Astrocyte (in vitro differentiated cells and primary cell): ENCODE data around the gene DENND6B. TPM values are rescaled to one million over a fixed set of nuclear protein-coding genes. Genes with fewer than 3 reads are reported as not detected.
"Not testable (repeated sequence)": the region's sequence is repeated elsewhere in the genome, so short reads cannot be mapped to it uniquely, and the experiment has no call there.

Experiments used
- DNase-seq: peaks from one replicate; pipeline ENCODE4 v3.0.0-alpha.2; 2010; ENCODE audit warnings: low read depth
- FAIRE-seq: peaks from 2 replicates; lab custom pipeline; 2011; peaks lifted over from hg19 to GRCh38; lab: Jason Lieb, UNC
- H2AFZ ChIP-seq: 2 replicates; pipeline ENCODE4 v1.6.0; 2012; ENCODE audit warnings: low read depth, low read length, inconsistent platforms
- H3K27ac ChIP-seq: 2 replicates; pipeline ENCODE4 v1.5.1; 2011; ENCODE audit warnings: low read depth, low read length, inconsistent platforms
- H3K27me3 ChIP-seq: 2 replicates; pipeline ENCODE4 v1.6.0; 2011; ENCODE audit warnings: low read length, inconsistent platforms; ENCODE audit not compliant: insufficient read depth
- H3K36me3 ChIP-seq: 2 replicates; pipeline ENCODE4 v1.5.1; 2011; ENCODE audit warnings: low read length, inconsistent platforms; ENCODE audit not compliant: insufficient read depth
- H3K4me1 ChIP-seq: 2 replicates; pipeline ENCODE4 v1.5.1; 2011; ENCODE audit warnings: low read length, inconsistent platforms; ENCODE audit not compliant: insufficient read depth
- H3K4me2 ChIP-seq: 2 replicates; pipeline ENCODE4 v1.6.0; 2012; ENCODE audit warnings: low read length, inconsistent platforms
- H3K4me3 ChIP-seq: 2 replicates; pipeline ENCODE4 v1.5.1; 2011; ENCODE audit warnings: low read depth, mild to moderate bottlenecking, low read length, inconsistent platforms; ENCODE audit not compliant: insufficient read depth
- H3K79me2 ChIP-seq: 2 replicates; pipeline ENCODE4 v1.6.0; 2012; ENCODE audit warnings: mild to moderate bottlenecking, low read length, inconsistent platforms; ENCODE audit not compliant: insufficient read depth
- H3K9ac ChIP-seq: 2 replicates; pipeline ENCODE4 v1.6.0; 2012; ENCODE audit warnings: mild to moderate bottlenecking, low read length, inconsistent platforms
- H3K9me3 ChIP-seq: 2 replicates; pipeline ENCODE4 v1.5.1; 2012; ENCODE audit warnings: low read depth, mild to moderate bottlenecking, low read length, inconsistent platforms; ENCODE audit not compliant: insufficient read depth
- H4K20me1 ChIP-seq: 2 replicates; pipeline ENCODE4 v1.6.0; 2012; ENCODE audit warnings: low read length, inconsistent platforms; ENCODE audit not compliant: insufficient read depth
- H3K27ac Mint-ChIP-seq: one replicate; pipeline ENCODE4 v1.8.0; 2021; ENCODE audit warnings: mild to moderate bottlenecking, mixed read lengths; ENCODE audit not compliant: unreplicated experiment
- H3K27me3 Mint-ChIP-seq: one replicate; pipeline ENCODE4 v1.8.0; 2021; ENCODE audit warnings: low read depth, mixed read lengths; ENCODE audit not compliant: unreplicated experiment
- H3K36me3 Mint-ChIP-seq: one replicate; pipeline ENCODE4 v1.8.0; 2021; ENCODE audit warnings: low read depth, mixed read lengths; ENCODE audit not compliant: unreplicated experiment
- H3K4me1 Mint-ChIP-seq: one replicate; pipeline ENCODE4 v1.8.0; 2021; ENCODE audit warnings: low read depth, mixed read lengths; ENCODE audit not compliant: unreplicated experiment
- H3K4me3 Mint-ChIP-seq: one replicate; pipeline ENCODE4 v1.8.0; 2021; ENCODE audit warnings: mild to moderate bottlenecking, moderate library complexity, mixed read lengths; ENCODE audit not compliant: unreplicated experiment
- H3K9me3 Mint-ChIP-seq: one replicate; pipeline ENCODE4 v1.8.0; 2021; ENCODE audit warnings: mild to moderate bottlenecking, mixed read lengths; ENCODE audit not compliant: unreplicated experiment
- CTCF ChIP-seq: IDR thresholded peaks from 2 replicates; pipeline ENCODE4 v1.5.1; 2011; ENCODE audit warnings: low read depth, mild to moderate bottlenecking, inconsistent platforms, low read length, moderate library complexity; ENCODE audit not compliant: insufficient read depth
- EZH2 ChIP-seq: IDR thresholded peaks from 2 replicates; pipeline ENCODE4 v1.6.1; 2012; ENCODE audit warnings: mild to moderate bottlenecking, low read length, inconsistent platforms; ENCODE audit not compliant: insufficient read depth
- total RNA-seq: library from RNA; stranded (reverse); gene quantifications from 2 replicates; pipeline ENCODE4 v1.2.1, GENCODE V29; 2021

DENND6B gene
- total RNA-seq, 1 donor from 2014 or later, result 5.4 TPM

- Mint-ChIP-seq H3K36me3 (no peaks in the 10 kb centered on the region), H3K4me3 (no peak overlapping the region), H3K27ac (no peak overlapping the region), H3K4me1 (no peaks in the 10 kb centered on the region), H3K9me3 (no peaks in the 10 kb centered on the region), H3K27me3 (no peaks in the 10 kb centered on the region)
- Histone ChIP-seq H3K4me2 (no peak overlapping the region), H2AFZ (no peak overlapping the region), H3K9ac (no peak overlapping the region), H3K79me2 (peaks cover 2% of the 10 kb centered on the region), H3K4me3 (no peak overlapping the region), H3K27me3 (no peaks in the 10 kb centered on the region), H3K4me1 (peaks cover 6% of the 10 kb centered on the region), H4K20me1 (peaks cover 24% of the 10 kb centered on the region), H3K36me3 (no peaks in the 10 kb centered on the region), H3K9me3 (peaks cover 11% of the 10 kb centered on the region), H3K27ac (no peak overlapping the region)
- DNase-seq (no peak), FAIRE-seq (no peak)
- TF ChIP-seq EZH2, result no peak
- TF ChIP-seq CTCF, result no peak
Measured at GRCh38 chr22:50338042-50338573, 11.3 kb upstream of the DENND6B start.

- no peak for DNase-seq
- no peak for FAIRE-seq
- Mint-ChIP-seq H3K36me3 (no peaks in the 10 kb centered on the region), H3K4me1 (no peaks in the 10 kb centered on the region), H3K9me3 (no peaks in the 10 kb centered on the region), H3K27ac (no peak overlapping the region), H3K4me3 (no peak overlapping the region), H3K27me3 (no peaks in the 10 kb centered on the region)
- Histone ChIP-seq H3K36me3 (no peaks in the 10 kb centered on the region), H3K4me2 (no peak overlapping the region), H2AFZ (no peak overlapping the region), H3K27me3 (no peaks in the 10 kb centered on the region), H3K27ac (no peak overlapping the region), H3K9ac (no peak overlapping the region), H3K79me2 (no peaks in the 10 kb centered on the region), H3K4me3 (no peak overlapping the region), H4K20me1 (peaks cover 24% of the 10 kb centered on the region), H3K4me1 (peaks cover under 1% of the 10 kb centered on the region), H3K9me3 (peaks cover 11% of the 10 kb centered on the region)
- TF ChIP-seq CTCF, result no peak
- no peak for TF ChIP-seq EZH2
Measured at GRCh38 chr22:50337262-50338041, 10.6 kb upstream of the DENND6B start.

- not testable (repeated sequence) for H3K4me1 Mint-ChIP-seq, H3K27ac Mint-ChIP-seq, FAIRE-seq, H3K9ac ChIP-seq, H3K27ac ChIP-seq, H3K36me3 Mint-ChIP-seq, H3K27me3 ChIP-seq, H3K27me3 Mint-ChIP-seq, H3K9me3 Mint-ChIP-seq, H3K36me3 ChIP-seq, H3K79me2 ChIP-seq, H3K4me1 ChIP-seq, H3K4me3 ChIP-seq, H2AFZ ChIP-seq, H3K4me2 ChIP-seq, DNase-seq, H3K4me3 Mint-ChIP-seq
- Histone ChIP-seq H3K9me3 (peaks cover 11% of the 10 kb centered on the region), H4K20me1 (peaks cover 22% of the 10 kb centered on the region)
Measured at GRCh38 chr22:50334433-50334832, 7.6 kb upstream of the DENND6B start.
